Transverse colon (tissue), 3 donors: ENCODE results near the gene C1QL2.

ENCODE experiments used
- EP300 ChIP-seq: sonication (generic); formaldehyde crosslinking; IDR thresholded peaks from one replicate; pipeline ENCODE4 v1.6.1; 2017; ENCODE audit warnings: antibody characterized with exemption, low read depth
- POLR2A ChIP-seq: fragments of 450-650 bp; IDR thresholded peaks from one replicate; pipeline ENCODE4 v1.6.1; 2016; ENCODE audit warnings: antibody characterized with exemption, mild to moderate bottlenecking, moderate library complexity
- TF ChIP-seq, protein P1 (sequence below), 5 experiments: fragments of 200-600 bp in 3 of 5; fragments of 450-650 bp in 2 of 5; sonication (generic) in 3 of 5; IDR thresholded peaks; 1 replicate in 2 of 5; 2 replicates in 3 of 5; pipeline ENCODE4 v1.5.1; 2016 to 2017; ENCODE audit warnings: antibody characterized with exemption in 5 of 5, inconsistent platforms in 3 of 5, mild to moderate bottlenecking in 2 of 5, moderate library complexity in 1 of 5

GRCh38 chr2:119122663-119123062, 35.9 kb downstream of the C1QL2 start:
- TF ChIP-seq POLR2A (no peak), EP300 (no peak)
- TF ChIP-seq, protein P1, sequence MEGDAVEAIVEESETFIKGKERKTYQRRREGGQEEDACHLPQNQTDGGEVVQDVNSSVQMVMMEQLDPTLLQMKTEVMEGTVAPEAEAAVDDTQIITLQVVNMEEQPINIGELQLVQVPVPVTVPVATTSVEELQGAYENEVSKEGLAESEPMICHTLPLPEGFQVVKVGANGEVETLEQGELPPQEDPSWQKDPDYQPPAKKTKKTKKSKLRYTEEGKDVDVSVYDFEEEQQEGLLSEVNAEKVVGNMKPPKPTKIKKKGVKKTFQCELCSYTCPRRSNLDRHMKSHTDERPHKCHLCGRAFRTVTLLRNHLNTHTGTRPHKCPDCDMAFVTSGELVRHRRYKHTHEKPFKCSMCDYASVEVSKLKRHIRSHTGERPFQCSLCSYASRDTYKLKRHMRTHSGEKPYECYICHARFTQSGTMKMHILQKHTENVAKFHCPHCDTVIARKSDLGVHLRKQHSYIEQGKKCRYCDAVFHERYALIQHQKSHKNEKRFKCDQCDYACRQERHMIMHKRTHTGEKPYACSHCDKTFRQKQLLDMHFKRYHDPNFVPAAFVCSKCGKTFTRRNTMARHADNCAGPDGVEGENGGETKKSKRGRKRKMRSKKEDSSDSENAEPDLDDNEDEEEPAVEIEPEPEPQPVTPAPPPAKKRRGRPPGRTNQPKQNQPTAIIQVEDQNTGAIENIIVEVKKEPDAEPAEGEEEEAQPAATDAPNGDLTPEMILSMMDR (IDR thresholded peaks at IDR 0.05), result no peak
